Muscle layer of colon (tissue), 2 donors: ENCODE data around the gene ZMIZ1.

ENCODE experiments used
- H3K27ac ChIP-seq: one replicate; pipeline ENCODE4 v1.7.0; 2013; ENCODE audit warnings: low read depth, mild to moderate bottlenecking, low read length, moderate library complexity
- H3K27me3 ChIP-seq, 2 donors: one replicate each; pipeline ENCODE4 v1.7.0; 2013; ENCODE audit warnings: low read length in 2 of 2, mild to moderate bottlenecking in 2 of 2; ENCODE audit not compliant: insufficient read depth in 2 of 2, control insufficient read depth in 1 of 2
- H3K36me3 ChIP-seq: one replicate; pipeline ENCODE4 v1.7.0; 2013; ENCODE audit warnings: mild to moderate bottlenecking, low read length; ENCODE audit not compliant: insufficient read depth
- H3K4me1 ChIP-seq: one replicate; pipeline ENCODE4 v1.7.0; 2013; ENCODE audit warnings: mild to moderate bottlenecking, low read length; ENCODE audit not compliant: insufficient read depth
- H3K4me3 ChIP-seq, 2 donors: one replicate each; pipeline ENCODE4 v1.7.0; 2013; ENCODE audit warnings: low read length in 2 of 2, low read depth in 1 of 2, mild to moderate bottlenecking in 1 of 2, moderate library complexity in 1 of 2
- H3K9ac ChIP-seq: one replicate; pipeline ENCODE4 v1.7.0; 2013; ENCODE audit warnings: low read length
- H3K9me3 ChIP-seq: one replicate; pipeline ENCODE4 v1.7.0; 2013; ENCODE audit warnings: mild to moderate bottlenecking, low read length
- donor health status: abdominal sarcoma.
- donor health status: Adenocarcinoma of cecum.

The ZMIZ1 gene

GRCh38 chr10:79283616-79284015 is 214.8 kb downstream of the ZMIZ1 start:
- Histone ChIP-seq H3K4me1 (peaks cover 44% of the 10 kb centered on the region), H3K9me3 (no peaks in the 10 kb centered on the region), H3K36me3 (peaks cover 33% of the 10 kb centered on the region), H3K4me3 (no peak overlapping the region), H3K27ac (no peak overlapping the region), H3K9ac (no peak overlapping the region), H3K27me3 (no peaks in the 10 kb centered on the region)

- Histone ChIP-seq H3K9ac (no peak overlapping the region), H3K27me3 (no peaks in the 10 kb centered on the region), H3K9me3 (no peaks in the 10 kb centered on the region), H3K4me1 (peaks cover 44% of the 10 kb centered on the region), H3K4me3 (no peak overlapping the region), H3K27ac (no peak overlapping the region), H3K36me3 (peaks cover 33% of the 10 kb centered on the region)
These were observed 215.5 kb downstream of the ZMIZ1 start for GRCh38 chr10:79284158-79284871.

GRCh38 chr10:79285315-79286197 is 216.8 kb downstream of the ZMIZ1 start:
- Histone ChIP-seq H3K36me3 (peaks cover 40% of the 10 kb centered on the region), H3K27me3 (no peaks in the 10 kb centered on the region), H3K9me3 (no peaks in the 10 kb centered on the region), H3K27ac (peak overlapping the region; percentile 56), H3K4me1 (peaks cover 44% of the 10 kb centered on the region), H3K9ac (no peak overlapping the region), H3K4me3 (no peak overlapping the region)

- Histone ChIP-seq H3K36me3 (peaks cover 40% of the 10 kb centered on the region), H3K9me3 (no peaks in the 10 kb centered on the region), H3K27me3 (no peaks in the 10 kb centered on the region), H3K9ac (no peak overlapping the region), H3K4me3 (no peak overlapping the region), H3K27ac (peak overlapping the region; percentile 56), H3K4me1 (peaks cover 44% of the 10 kb centered on the region)
These were observed 217.7 kb downstream of the ZMIZ1 start for GRCh38 chr10:79286318-79286951.

- H3K9ac ChIP-seq = no peak overlapping the region
- H3K9me3 ChIP-seq = no peaks in the 10 kb centered on the region
These were observed 219.4 kb downstream of the ZMIZ1 start for GRCh38 chr10:79287973-79288723.

GRCh38 chr10:79289801-79290200 is 221.0 kb downstream of the ZMIZ1 start:
- H3K4me3 ChIP-seq = no peak overlapping the region
- no peak overlapping the region for H3K9ac ChIP-seq
- no peaks in the 10 kb centered on the region for H3K9me3 ChIP-seq
- peaks cover 29% of the 10 kb centered on the region for H3K4me1 ChIP-seq
- no peaks in the 10 kb centered on the region for H3K27me3 ChIP-seq
- peaks cover 65% of the 10 kb centered on the region for H3K36me3 ChIP-seq
- H3K27ac ChIP-seq = no peak overlapping the region

More at GRCh38 chr10:79287973-79288723, 219.4 kb downstream of the ZMIZ1 start:
- H3K27ac ChIP-seq = no peak overlapping the region
- H3K4me3 ChIP-seq = no peak overlapping the region
- H3K4me1 ChIP-seq = peaks cover 41% of the 10 kb centered on the region
- peaks cover 52% of the 10 kb centered on the region for H3K36me3 ChIP-seq
- no peaks in the 10 kb centered on the region for H3K27me3 ChIP-seq

GRCh38 chr10:79292026-79292766 is 223.4 kb downstream of the ZMIZ1 start:
- H3K4me3 ChIP-seq = no peak overlapping the region
- H3K36me3 ChIP-seq = peaks cover 76% of the 10 kb centered on the region
- H3K27me3 ChIP-seq = no peaks in the 10 kb centered on the region
- no peaks in the 10 kb centered on the region for H3K9me3 ChIP-seq
- H3K9ac ChIP-seq = no peak overlapping the region
- H3K4me1 ChIP-seq = peaks cover 7% of the 10 kb centered on the region
- H3K27ac ChIP-seq = no peak overlapping the region

GRCh38 chr10:79292891-79293746 is 224.4 kb downstream of the ZMIZ1 start:
- peaks cover 79% of the 10 kb centered on the region for H3K36me3 ChIP-seq
- H3K4me3 ChIP-seq = no peak overlapping the region
- H3K9ac ChIP-seq = no peak overlapping the region
- no peaks in the 10 kb centered on the region for H3K9me3 ChIP-seq
- no peaks in the 10 kb centered on the region for H3K27me3 ChIP-seq
- no peak overlapping the region for H3K27ac ChIP-seq
- peaks cover 5% of the 10 kb centered on the region for H3K4me1 ChIP-seq

- Histone ChIP-seq H3K9ac (no peak overlapping the region), H3K4me1 (peaks cover 7% of the 10 kb centered on the region), H3K9me3 (no peaks in the 10 kb centered on the region), H3K27ac (no peak overlapping the region), H3K36me3 (peaks cover 88% of the 10 kb centered on the region), H3K4me3 (no peak overlapping the region), H3K27me3 (no peaks in the 10 kb centered on the region)
These were observed 225.2 kb downstream of the ZMIZ1 start for GRCh38 chr10:79293841-79294581.
